Erythroblast (primary cell): ENCODE measurements around the gene CNOT6L.

Experiments
- DNase-seq, 2 experiments: peaks; one replicate each; lab custom pipeline; 2025; lab: John Stamatoyannopoulos, UW
- GATA1 ChIP-seq: IDR thresholded peaks from 2 replicates; pipeline ENCODE4 v1.6.1; 2011; ENCODE audit warnings: low read depth, mild to moderate bottlenecking, control low read depth, low read length, moderate library complexity
- POLR2A ChIP-seq: IDR thresholded peaks from 2 replicates; pipeline ENCODE4 v1.6.1; 2011; ENCODE audit warnings: mild to moderate bottlenecking, low read length

The CNOT6L gene

DNA sequence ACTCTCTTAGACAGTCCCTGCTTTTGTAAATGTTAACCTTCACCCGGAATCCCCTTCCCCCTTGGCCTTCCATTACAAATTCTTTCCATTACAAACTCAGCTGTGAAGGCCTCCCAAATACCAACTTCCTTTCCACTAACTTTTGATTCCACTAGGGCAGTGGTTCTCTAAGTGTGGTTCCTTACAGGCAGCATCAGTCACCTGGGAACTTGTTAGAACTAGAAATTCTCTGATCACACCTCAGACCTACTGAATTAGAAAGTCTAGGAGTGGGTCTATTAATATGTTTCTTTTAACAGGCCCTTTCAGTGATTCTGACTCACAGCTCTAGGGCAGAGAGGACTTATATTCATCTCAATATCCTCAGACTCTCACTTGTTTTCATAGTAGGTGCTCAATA, 24.5 kb upstream of the CNOT6L start:
- no peak for TF ChIP-seq GATA1
- TF ChIP-seq POLR2A = no peak
- DNase-seq = no peak

GRCh38 chr4:77834403-77834802, 15.2 kb upstream of the CNOT6L start:
- DNase-seq = no peak
- TF ChIP-seq GATA1 (no peak), POLR2A (no peak)

- DNase-seq = no peak
- TF ChIP-seq GATA1 (no peak), POLR2A (no peak)
Measured at GRCh38 chr4:77833126-77833724, 14.1 kb upstream of the CNOT6L start.

DNA sequence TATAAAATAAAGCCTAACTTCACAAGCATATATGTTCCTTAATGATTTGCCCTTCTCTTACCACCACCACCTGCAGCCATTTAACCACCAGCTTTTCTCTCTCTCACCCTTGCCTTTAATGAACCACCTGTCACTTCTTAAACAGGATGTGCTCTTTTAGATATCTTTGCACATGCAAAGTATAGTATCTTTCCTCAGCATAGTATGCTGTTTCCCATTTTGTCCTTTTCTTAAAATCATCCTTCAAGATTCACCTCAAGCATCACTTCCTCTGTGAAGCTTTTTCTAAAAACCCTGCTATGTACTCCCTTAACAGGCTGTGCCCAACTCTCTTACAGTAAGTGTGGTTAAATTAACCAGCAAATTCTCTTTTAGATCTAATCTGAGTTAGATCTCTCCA, 8.2 kb upstream of the CNOT6L start:
- no peak for DNase-seq
- TF ChIP-seq GATA1 (no peak), POLR2A (no peak)

DNA sequence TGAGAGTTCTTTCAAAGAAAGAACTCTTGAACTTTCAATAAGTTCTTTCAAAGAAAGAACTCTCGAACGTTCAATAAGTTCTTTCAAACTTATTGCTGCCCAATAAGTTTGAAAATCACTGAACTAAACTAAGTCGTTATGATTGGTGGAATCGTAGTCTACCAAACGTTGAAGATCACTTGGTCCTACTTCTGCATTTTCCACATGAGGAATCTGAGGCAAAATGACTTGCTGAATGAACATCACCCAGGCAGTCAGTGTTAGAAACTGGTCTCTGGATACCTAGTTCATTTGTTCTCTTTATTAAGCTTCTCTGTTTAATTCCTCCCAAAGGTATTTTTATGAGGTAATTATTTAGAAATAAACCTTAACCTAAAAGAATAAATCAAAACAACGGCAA, 7.1 kb upstream of the CNOT6L start:
- no peak for TF ChIP-seq GATA1
- TF ChIP-seq POLR2A = no peak
- DNase-seq = no peak

DNA sequence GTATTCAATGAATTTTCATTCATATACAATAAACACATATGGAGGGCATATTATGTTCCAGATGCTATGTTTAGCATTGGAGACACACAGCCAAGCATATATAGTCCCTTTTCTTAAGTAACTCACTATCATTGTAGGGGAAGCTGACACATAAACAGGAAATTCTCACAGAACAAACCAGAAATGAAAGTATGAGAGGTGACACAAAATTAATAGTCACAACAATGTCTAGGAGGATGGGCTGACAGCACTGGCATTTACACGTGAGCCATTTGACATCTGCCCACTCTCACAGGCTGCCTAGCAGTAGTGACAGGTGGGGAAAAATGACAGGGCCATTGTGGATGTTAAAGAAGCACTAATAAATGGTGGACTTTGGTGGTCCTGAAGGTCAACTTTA, 2.6 kb upstream of the CNOT6L start:
- peak in 1 of 2 experiments; percentile 42 for DNase-seq
- TF ChIP-seq GATA1 (no peak), POLR2A (no peak)

DNA sequence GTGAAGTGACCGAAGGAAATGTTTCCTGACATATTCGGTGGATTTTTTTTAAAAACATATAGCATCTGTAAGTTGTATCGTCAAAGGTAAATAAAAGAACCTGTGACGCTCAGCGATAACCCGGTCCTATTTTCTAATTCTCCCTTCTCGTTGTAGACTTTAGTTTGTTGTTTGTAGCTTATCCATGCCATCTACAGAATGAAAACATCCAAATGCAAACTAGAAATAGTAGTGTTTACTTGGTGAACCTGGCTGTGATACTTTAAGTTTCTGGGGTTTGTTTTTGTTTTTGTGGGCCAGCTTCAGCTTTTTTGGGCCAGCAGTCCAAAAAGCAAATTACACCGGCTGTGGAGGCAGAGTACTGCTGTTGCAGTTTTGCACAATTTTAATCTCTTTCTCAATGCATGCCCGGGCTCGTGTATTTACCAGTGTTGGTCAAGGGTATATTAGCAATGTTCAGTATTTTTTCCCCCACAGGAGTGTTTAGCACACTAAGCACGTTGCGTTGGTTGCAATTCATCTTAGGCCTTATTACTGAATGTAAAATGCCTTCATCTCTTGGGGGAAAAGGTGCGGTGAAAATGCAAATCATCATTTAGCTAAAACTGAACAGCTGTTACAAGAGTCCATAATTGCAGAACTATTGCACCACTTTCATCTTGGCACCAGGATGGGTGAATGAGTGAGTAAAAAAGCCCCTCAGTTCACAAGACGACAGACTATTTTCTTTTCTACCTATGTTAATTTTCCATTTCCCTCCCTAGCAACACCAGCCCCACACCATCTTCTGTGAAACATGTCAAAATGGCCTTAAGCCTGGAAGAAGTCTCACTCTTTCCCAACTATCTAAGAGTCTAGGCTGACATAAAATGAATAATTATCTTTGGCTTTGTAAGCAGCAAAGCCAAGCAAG, 1.7 kb upstream of the CNOT6L start:
- peak; percentile 72 to 88 for DNase-seq
- TF ChIP-seq GATA1 = no peak
- no peak for TF ChIP-seq POLR2A

GRCh38 chr4:77819843-77820648, 878 bp upstream of the CNOT6L start:
- peak; percentile 96 to 98 for DNase-seq
- no peak for TF ChIP-seq GATA1
- peak; percentile 97 for TF ChIP-seq POLR2A

- peak in 1 of 2 experiments; percentile 84 for DNase-seq
Measured at GRCh38 chr4:77819404-77819842, 255 bp upstream of the CNOT6L start.

GRCh38 chr4:77818073-77818601, 1.0 kb downstream of the CNOT6L start:
- DNase-seq = peak; percentile 73 to 81

More at GRCh38 chr4:77819404-77819842, 255 bp upstream of the CNOT6L start:
- TF ChIP-seq POLR2A (no peak), GATA1 (no peak)

GRCh38 chr4:77817304-77818072, 1.7 kb downstream of the CNOT6L start:
- peak; percentile 31 to 53 for DNase-seq
- no peak for TF ChIP-seq GATA1
- TF ChIP-seq POLR2A = no peak

More at GRCh38 chr4:77818073-77818601, 1.0 kb downstream of the CNOT6L start:
- peak; percentile 12 for TF ChIP-seq POLR2A
- no peak for TF ChIP-seq GATA1

GRCh38 chr4:77816546-77816945, 2.6 kb downstream of the CNOT6L start:
- no peak for TF ChIP-seq GATA1
- TF ChIP-seq POLR2A = no peak
- DNase-seq = no peak
